ENCODE measurements around the gene IER3IP1. TPM values are rescaled to one million over a fixed set of nuclear protein-coding genes. Genes with fewer than 3 reads are reported as not detected.
"Not testable (repeated sequence)": the region's sequence is repeated elsewhere in the genome, so short reads cannot be mapped to it uniquely, and the experiment has no call there.

Gene IER3IP1
- total RNA-seq, 4 donors from 2014 or later, result 13.2 to 17.6 (median 14.3) TPM

- no peaks in the 10 kb centered on the region for H3K36me3 ChIP-seq
- H3K27me3 ChIP-seq, result no peaks in the 10 kb centered on the region
- no peaks in the 10 kb centered on the region for H3K9me3 ChIP-seq
- H3K27ac ChIP-seq, result no peak overlapping the region
- WGBS, 2 donors, result 47 to 50% methylated on average over 3 of the region's 3 CpGs
- intact Hi-C loops (cut with DNase I), result loop anchor here (5.0 kb wide), 1 partner anchor 108 kb away; no protein-coding TSS in a partner anchor
- no peaks in the 10 kb centered on the region for H3K4me1 ChIP-seq
- no peak overlapping the region for H3K4me3 ChIP-seq (replicated peaks in 1 of 3)
- TF ChIP-seq CTCF (IDR thresholded peaks at IDR 0.05) (peak; percentile 64 to 86 (median 76)), POLR2A (IDR thresholded peaks at IDR 0.05) (no peak)
- DNase-seq, result peak; percentile 27 to 34
Measured at GRCh38 chr18:47204908-47205522, 28.9 kb upstream of the IER3IP1 start.

- 50 to 63% methylated on average over 3 of the region's 3 CpGs for WGBS, 2 donors
- DNase-seq, result no peak
- Histone ChIP-seq H3K4me1 (no peaks in the 10 kb centered on the region), H3K9me3 (no peaks in the 10 kb centered on the region), H3K4me3 (replicated peaks in 1 of 3) (no peak overlapping the region), H3K27ac (no peak overlapping the region), H3K36me3 (no peaks in the 10 kb centered on the region), H3K27me3 (no peaks in the 10 kb centered on the region)
- intact Hi-C loops (cut with DNase I), result no loop called here
- TF ChIP-seq POLR2A (IDR thresholded peaks at IDR 0.05) (no peak), CTCF (IDR thresholded peaks at IDR 0.05) (no peak)
Measured at GRCh38 chr18:47203626-47204464, 27.7 kb upstream of the IER3IP1 start.

GRCh38 chr18:47195961-47196360, 19.8 kb upstream of the IER3IP1 start:
- H3K9me3 ChIP-seq; H3K4me1 ChIP-seq; H3K27ac ChIP-seq; H3K36me3 ChIP-seq; DNase-seq; intact Hi-C loops (cut with DNase I); H3K27me3 ChIP-seq; H3K4me3 ChIP-seq (replicated peaks in 1 of 3): not testable (repeated sequence)
- WGBS, 2 donors, result 65% methylated on average over 3 of the region's 3 CpGs

GRCh38 chr18:47191961-47192360, 15.8 kb upstream of the IER3IP1 start:
- TF ChIP-seq POLR2A (IDR thresholded peaks at IDR 0.05) (no peak), CTCF (IDR thresholded peaks at IDR 0.05) (no peak)
- intact Hi-C loops (cut with DNase I), result no loop called here
- no peaks in the 10 kb centered on the region for H3K4me1 ChIP-seq
- no peaks in the 10 kb centered on the region for H3K9me3 ChIP-seq
- no peaks in the 10 kb centered on the region for H3K36me3 ChIP-seq
- no peak overlapping the region for H3K4me3 ChIP-seq (replicated peaks in 1 of 3)
- no peak for DNase-seq
- no peaks in the 10 kb centered on the region for H3K27me3 ChIP-seq
- 93 to 95% methylated on average over 2 of the region's 2 CpGs for WGBS, 2 donors
- H3K27ac ChIP-seq, result no peak overlapping the region

GRCh38 chr18:47187721-47188120, 11.6 kb upstream of the IER3IP1 start:
- no peak overlapping the region for H3K4me3 ChIP-seq (replicated peaks in 1 of 3)

More at GRCh38 chr18:47187721-47188120, 11.6 kb upstream of the IER3IP1 start:
- Histone ChIP-seq H3K27ac (no peak overlapping the region), H3K9me3 (no peaks in the 10 kb centered on the region), H3K27me3 (no peaks in the 10 kb centered on the region), H3K4me1 (no peaks in the 10 kb centered on the region), H3K36me3 (no peaks in the 10 kb centered on the region)
- intact Hi-C loops (cut with DNase I), result no loop called here
- no peak for DNase-seq
- WGBS, 2 donors, result 78 to 91% methylated on average over 7 of the region's 7 CpGs
- TF ChIP-seq CTCF (IDR thresholded peaks at IDR 0.05), result no peak
- TF ChIP-seq POLR2A (IDR thresholded peaks at IDR 0.05), result no peak
